ENCODE data around the gene LEMD1. TPM values are rescaled to one million over a fixed set of nuclear protein-coding genes. Genes with fewer than 3 reads are reported as not detected.
A peak's percentile ranks its signal among the peaks of the same experiment; 100 is the strongest.

LEMD1 gene
- total RNA-seq, 1 donor from 2014 or later, result 2.0 TPM

GRCh38 chr1:205376739-205377138, 45.1 kb downstream of the LEMD1 start:
- Mint-ChIP-seq H3K4me1 (ENCODE audit: low read depth, unreplicated experiment) (peaks cover 46% of the 10 kb centered on the region), H3K27ac (ENCODE audit: unreplicated experiment) (peak overlapping the region; percentile 83), H3K27me3 (ENCODE audit: unreplicated experiment) (peaks cover 7% of the 10 kb centered on the region), H3K9me3 (ENCODE audit: unreplicated experiment) (peaks cover 9% of the 10 kb centered on the region), H3K36me3 (ENCODE audit: unreplicated experiment) (no peaks in the 10 kb centered on the region), H3K4me3 (ENCODE audit: unreplicated experiment) (no peak overlapping the region)
- DNase-seq, result no peak
- no peak for TF ChIP-seq CTCF (IDR thresholded peaks at IDR 0.05; ENCODE audit: partially characterized antibody, unreplicated experiment)

- no peaks in the 10 kb centered on the region for H3K36me3 Mint-ChIP-seq (ENCODE audit: unreplicated experiment)
- TF ChIP-seq CTCF (IDR thresholded peaks at IDR 0.05; ENCODE audit: partially characterized antibody, unreplicated experiment), result no peak
- H3K9me3 Mint-ChIP-seq (ENCODE audit: unreplicated experiment), result peaks cover 9% of the 10 kb centered on the region
- H3K4me3 Mint-ChIP-seq (ENCODE audit: unreplicated experiment), result peak overlapping the region; percentile 82
- peak overlapping the region; percentile 83 for H3K27ac Mint-ChIP-seq (ENCODE audit: unreplicated experiment)
- H3K27me3 Mint-ChIP-seq (ENCODE audit: unreplicated experiment), result peaks cover 7% of the 10 kb centered on the region
- H3K4me1 Mint-ChIP-seq (ENCODE audit: low read depth, unreplicated experiment), result peaks cover 44% of the 10 kb centered on the region
- DNase-seq, result no peak
These were observed 45.9 kb downstream of the LEMD1 start for GRCh38 chr1:205375835-205376545.

- Mint-ChIP-seq H3K27ac (ENCODE audit: unreplicated experiment) (no peak overlapping the region), H3K9me3 (ENCODE audit: unreplicated experiment) (peaks cover 9% of the 10 kb centered on the region), H3K4me1 (ENCODE audit: low read depth, unreplicated experiment) (peaks cover 44% of the 10 kb centered on the region), H3K27me3 (ENCODE audit: unreplicated experiment) (peaks cover 7% of the 10 kb centered on the region), H3K4me3 (ENCODE audit: unreplicated experiment) (peak overlapping the region; percentile 31), H3K36me3 (ENCODE audit: unreplicated experiment) (no peaks in the 10 kb centered on the region)
- DNase-seq, result no peak
- TF ChIP-seq CTCF (IDR thresholded peaks at IDR 0.05; ENCODE audit: partially characterized antibody, unreplicated experiment), result no peak
These were observed 47.4 kb downstream of the LEMD1 start for GRCh38 chr1:205374210-205375078.

DNA sequence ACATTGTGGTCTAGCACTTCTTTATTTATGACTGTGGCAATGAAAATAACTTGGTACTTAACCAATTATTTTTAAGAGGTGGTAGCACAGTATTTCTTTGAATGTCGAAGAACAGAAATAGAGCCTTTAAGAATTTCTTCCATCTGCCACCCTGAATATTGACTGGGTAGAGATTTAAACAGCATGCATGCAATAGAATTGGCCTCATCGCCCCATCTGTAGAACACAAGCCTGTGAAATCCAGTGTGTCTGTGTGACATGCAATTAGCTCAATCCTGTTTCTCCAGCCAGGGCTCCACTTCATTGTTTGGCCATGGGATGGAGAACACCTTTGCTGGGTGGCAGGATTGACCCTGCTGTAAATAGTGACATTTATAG, 48.1 kb downstream of the LEMD1 start:
- Mint-ChIP-seq H3K4me1 (ENCODE audit: low read depth, unreplicated experiment) (peaks cover 40% of the 10 kb centered on the region), H3K36me3 (ENCODE audit: unreplicated experiment) (no peaks in the 10 kb centered on the region), H3K27me3 (ENCODE audit: unreplicated experiment) (peaks cover 5% of the 10 kb centered on the region), H3K4me3 (ENCODE audit: unreplicated experiment) (no peak overlapping the region), H3K9me3 (ENCODE audit: unreplicated experiment) (peaks cover 9% of the 10 kb centered on the region), H3K27ac (ENCODE audit: unreplicated experiment) (no peak overlapping the region)
- no peak for DNase-seq
- no peak for TF ChIP-seq CTCF (IDR thresholded peaks at IDR 0.05; ENCODE audit: partially characterized antibody, unreplicated experiment)
